Measurements from ENCODE around the gene YIPF4. TPM values are rescaled to one million over a fixed set of nuclear protein-coding genes. Genes with fewer than 3 reads are reported as not detected.
A peak's percentile ranks its signal among the peaks of the same experiment; 100 is the strongest.
"Not testable (repeated sequence)": the region's sequence is repeated elsewhere in the genome, so short reads cannot be mapped to it uniquely, and the experiment has no call there.

YIPF4 gene
- total RNA-seq, 4 donors from 2014 or later: 21.3 to 48.3 (median 33.6) TPM

GRCh38 chr2:32278478-32278853, 762 bp downstream of the YIPF4 start:
- H3K9me3 ChIP-seq: no peaks in the 10 kb centered on the region
- no peaks in the 10 kb centered on the region for H3K27me3 ChIP-seq
- peaks cover 0 to 19% of the 10 kb centered on the region in 2 donors for H3K36me3 ChIP-seq
- H3K4me1 ChIP-seq: peaks cover 0 to 53% (median 12%) of the 10 kb centered on the region in 3 donors
- ATAC-seq: no peak
- H3K4me3 ChIP-seq: peak overlapping the region; percentile 70 to 98
- WGBS, 2 donors (ENCODE audit: low coverage in 1 of 2): 6 to 15% methylated on average over 6 of the region's 6 CpGs
- H3K27ac ChIP-seq: peak overlapping the region; percentile 66 to 92 (median 88)
- TF ChIP-seq POLR2A (IDR thresholded peaks at IDR 0.05) (no peak), POLR2AphosphoS5 (IDR thresholded peaks at IDR 0.05) (no peak), EP300 (IDR thresholded peaks at IDR 0.05) (no peak)
- TF ChIP-seq, protein P1, sequence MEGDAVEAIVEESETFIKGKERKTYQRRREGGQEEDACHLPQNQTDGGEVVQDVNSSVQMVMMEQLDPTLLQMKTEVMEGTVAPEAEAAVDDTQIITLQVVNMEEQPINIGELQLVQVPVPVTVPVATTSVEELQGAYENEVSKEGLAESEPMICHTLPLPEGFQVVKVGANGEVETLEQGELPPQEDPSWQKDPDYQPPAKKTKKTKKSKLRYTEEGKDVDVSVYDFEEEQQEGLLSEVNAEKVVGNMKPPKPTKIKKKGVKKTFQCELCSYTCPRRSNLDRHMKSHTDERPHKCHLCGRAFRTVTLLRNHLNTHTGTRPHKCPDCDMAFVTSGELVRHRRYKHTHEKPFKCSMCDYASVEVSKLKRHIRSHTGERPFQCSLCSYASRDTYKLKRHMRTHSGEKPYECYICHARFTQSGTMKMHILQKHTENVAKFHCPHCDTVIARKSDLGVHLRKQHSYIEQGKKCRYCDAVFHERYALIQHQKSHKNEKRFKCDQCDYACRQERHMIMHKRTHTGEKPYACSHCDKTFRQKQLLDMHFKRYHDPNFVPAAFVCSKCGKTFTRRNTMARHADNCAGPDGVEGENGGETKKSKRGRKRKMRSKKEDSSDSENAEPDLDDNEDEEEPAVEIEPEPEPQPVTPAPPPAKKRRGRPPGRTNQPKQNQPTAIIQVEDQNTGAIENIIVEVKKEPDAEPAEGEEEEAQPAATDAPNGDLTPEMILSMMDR (IDR thresholded peaks at IDR 0.05): no peak

- H3K4me1 ChIP-seq: peaks cover 0 to 85% (median 13%) of the 10 kb centered on the region in 3 donors
- TF ChIP-seq, protein P1 (IDR thresholded peaks at IDR 0.05): no peak
- TF ChIP-seq POLR2A (IDR thresholded peaks at IDR 0.05): no peak
- no peak for TF ChIP-seq EP300 (IDR thresholded peaks at IDR 0.05)
- TF ChIP-seq POLR2AphosphoS5 (IDR thresholded peaks at IDR 0.05): no peak
- no peaks in the 10 kb centered on the region for H3K9me3 ChIP-seq
- peaks cover 0 to 30% of the 10 kb centered on the region in 2 donors for H3K36me3 ChIP-seq
- no peak overlapping the region for H3K27ac ChIP-seq
- ATAC-seq: no peak
- no peaks in the 10 kb centered on the region for H3K27me3 ChIP-seq
- no peak overlapping the region for H3K4me3 ChIP-seq
- 75 to 77% methylated on average over 2 of the region's 2 CpGs for WGBS, 2 donors (ENCODE audit: low coverage in 1 of 2)
These were observed 6.6 kb downstream of the YIPF4 start for GRCh38 chr2:32284321-32284720.

DNA sequence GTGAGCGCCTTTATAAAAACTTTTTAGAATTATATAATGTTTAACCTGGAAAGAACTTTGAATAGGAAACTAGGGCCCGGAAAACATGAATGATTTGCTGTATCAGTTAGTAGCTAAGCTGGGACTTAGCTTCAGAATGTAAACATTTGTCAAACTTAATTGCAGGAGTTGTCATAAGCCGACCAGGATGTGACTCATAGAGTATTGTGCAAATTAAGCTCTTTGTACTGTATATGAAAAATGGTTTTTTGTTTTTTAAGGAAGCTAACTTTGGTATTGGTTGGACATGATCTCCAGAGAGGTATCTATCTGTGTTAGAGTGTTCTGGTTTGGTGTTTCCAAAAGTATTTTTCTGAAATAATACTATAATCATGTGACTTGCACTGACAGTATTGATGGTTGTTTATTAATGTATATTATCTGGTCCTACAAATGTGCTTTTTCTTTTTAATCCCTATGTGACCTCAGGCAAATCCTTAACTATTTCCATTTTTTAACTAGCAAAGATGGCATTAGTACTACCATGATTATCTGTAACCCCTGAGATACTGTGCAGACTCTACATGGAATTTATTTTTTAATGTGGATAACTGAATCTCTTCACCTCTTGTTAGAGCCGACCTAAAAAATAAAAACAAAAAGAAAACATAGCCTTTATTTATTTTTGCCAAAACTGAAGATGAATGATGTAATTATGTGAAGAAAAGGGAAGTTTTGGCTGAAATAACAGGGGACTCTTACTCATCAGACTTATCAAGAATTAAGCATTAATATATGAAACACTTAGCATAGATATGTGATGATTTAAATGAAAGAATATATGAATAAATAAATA, 11.7 kb downstream of the YIPF4 start:
- H3K4me1 ChIP-seq: peaks cover 0 to 48% (median 0%) of the 10 kb centered on the region in 3 donors
- no peaks in the 10 kb centered on the region for H3K9me3 ChIP-seq
- H3K27me3 ChIP-seq: no peaks in the 10 kb centered on the region
- WGBS, 2 donors (ENCODE audit: low coverage in 1 of 2): 31 to 50% methylated on average over 4 of the region's 4 CpGs
- H3K4me3 ChIP-seq: no peak overlapping the region
- TF ChIP-seq POLR2AphosphoS5 (IDR thresholded peaks at IDR 0.05) (no peak), EP300 (IDR thresholded peaks at IDR 0.05) (no peak), POLR2A (IDR thresholded peaks at IDR 0.05) (no peak)
- TF ChIP-seq, protein P1 (IDR thresholded peaks at IDR 0.05): no peak
- H3K36me3 ChIP-seq: peaks cover 0 to 43% of the 10 kb centered on the region in 2 donors
- H3K27ac ChIP-seq: no peak overlapping the region
- ATAC-seq: no peak

- TF ChIP-seq POLR2A (IDR thresholded peaks at IDR 0.05): no peak
- no peak for TF ChIP-seq EP300 (IDR thresholded peaks at IDR 0.05)
- TF ChIP-seq POLR2AphosphoS5 (IDR thresholded peaks at IDR 0.05): no peak
- TF ChIP-seq, protein P1 (IDR thresholded peaks at IDR 0.05): no peak
- no peak for ATAC-seq
- no peak overlapping the region for H3K27ac ChIP-seq
- no peak overlapping the region for H3K4me3 ChIP-seq
- H3K4me1 ChIP-seq: peaks cover 0 to 42% (median 0%) of the 10 kb centered on the region in 3 donors
- 53 to 81% methylated on average over 2 of the region's 2 CpGs for WGBS, 2 donors (ENCODE audit: low coverage in 1 of 2)
- no peaks in the 10 kb centered on the region for H3K27me3 ChIP-seq
- no peaks in the 10 kb centered on the region for H3K9me3 ChIP-seq
- peaks cover 0 to 42% of the 10 kb centered on the region in 2 donors for H3K36me3 ChIP-seq
These were observed 12.3 kb downstream of the YIPF4 start for GRCh38 chr2:32290000-32290339.

GRCh38 chr2:32291746-32292145, 14.0 kb downstream of the YIPF4 start:
- Histone ChIP-seq H3K36me3 (peaks cover 0 to 59% of the 10 kb centered on the region in 2 donors), H3K9me3 (no peaks in the 10 kb centered on the region), H3K27ac (no peak overlapping the region), H3K27me3 (no peaks in the 10 kb centered on the region), H3K4me3 (no peak overlapping the region), H3K4me1 (peaks cover 0 to 35% (median 0%) of the 10 kb centered on the region in 3 donors)
- 45 to 67% methylated on average over 2 of the region's 2 CpGs for WGBS, 2 donors (ENCODE audit: low coverage in 1 of 2)
- TF ChIP-seq, protein P1 (IDR thresholded peaks at IDR 0.05): no peak
- TF ChIP-seq POLR2AphosphoS5 (IDR thresholded peaks at IDR 0.05) (no peak), POLR2A (IDR thresholded peaks at IDR 0.05) (no peak), EP300 (IDR thresholded peaks at IDR 0.05) (no peak)
- ATAC-seq: no peak

- 94% methylated on average over 5 of the region's 26 CpGs; no CpG with 5 or more reads in 1 of the 2 donors for WGBS, 2 donors (ENCODE audit: low coverage in 1 of 2)
- H3K4me1 ChIP-seq: peaks cover 0 to 17% (median 0%) of the 10 kb centered on the region in 3 donors
- not testable (repeated sequence) for H3K27me3 ChIP-seq, ATAC-seq, H3K27ac ChIP-seq, H3K9me3 ChIP-seq, H3K4me3 ChIP-seq
- peaks cover 0 to 75% of the 10 kb centered on the region in 2 donors for H3K36me3 ChIP-seq
These were observed 15.8 kb downstream of the YIPF4 start for GRCh38 chr2:32293493-32293892.

DNA sequence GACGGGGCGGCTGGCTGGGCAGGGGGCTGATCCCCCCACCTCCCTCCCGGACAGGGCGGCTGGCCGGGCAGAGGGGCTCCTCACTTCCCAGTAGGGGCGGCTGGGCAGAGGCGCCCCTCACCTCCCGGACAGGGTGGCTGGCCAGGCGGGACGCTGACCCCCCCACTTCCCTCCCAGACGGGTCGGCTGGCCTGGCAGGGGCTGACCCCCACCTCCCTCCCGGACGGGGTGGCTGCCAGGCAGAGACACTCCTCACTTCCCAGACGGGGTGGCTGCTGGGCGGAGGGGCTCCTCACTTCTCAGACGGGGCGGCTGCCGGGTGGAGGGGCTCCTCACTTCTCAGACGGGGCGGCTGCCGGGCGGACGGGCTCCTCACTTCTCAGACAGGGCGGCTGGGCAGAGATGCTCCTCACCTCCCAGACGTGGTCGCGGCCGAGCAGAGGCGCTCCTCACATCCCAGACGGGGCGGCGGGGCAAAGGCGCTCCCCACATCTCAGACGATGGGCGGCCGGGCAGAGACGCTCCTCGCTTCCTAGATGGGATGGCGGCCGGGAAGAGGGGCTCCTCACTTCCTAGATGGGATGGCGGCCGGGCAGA, 16.4 kb downstream of the YIPF4 start:
- WGBS, 2 donors (ENCODE audit: low coverage in 1 of 2): no CpG with 5 or more reads among the region's 43 CpGs
- ATAC-seq, H3K4me3 ChIP-seq, H3K9me3 ChIP-seq, H3K27me3 ChIP-seq, H3K27ac ChIP-seq: not testable (repeated sequence)
- peaks cover 0 to 80% of the 10 kb centered on the region in 2 donors for H3K36me3 ChIP-seq
- H3K4me1 ChIP-seq: peaks cover 0 to 12% (median 0%) of the 10 kb centered on the region in 3 donors

All from gastroesophageal sphincter (tissue), 4 donors.